Measurements from ENCODE around the gene THRAP3. TPM values are rescaled to one million over a fixed set of nuclear protein-coding genes. Genes with fewer than 3 reads are reported as not detected.
"Not testable (repeated sequence)": the region's sequence is repeated elsewhere in the genome, so short reads cannot be mapped to it uniquely, and the experiment has no call there.

THRAP3 gene
- total RNA-seq, 5 donors from 2014 or later (not counting 1 experiment from before 2014, with no cell fraction given): 75.2 to 111 (median 101) TPM

GRCh38 chr1:36224537-36225282 lies 467 bp downstream of the THRAP3 start:
- peaks cover 15% of the 10 kb centered on the region for H3K36me3 Mint-ChIP-seq
- H3K4me1 Mint-ChIP-seq: peaks cover 36 to 43% (median 42%) of the 10 kb centered on the region in 3 donors
- peaks cover 0 to 23% of the 10 kb centered on the region in 2 donors for H3K36me3 ChIP-seq (ENCODE audit: control insufficient read depth in 2 of 2, extremely low read depth in 1 of 2, insufficient read depth in 1 of 2, low read length in 1 of 2)
- peaks cover 16 to 41% of the 10 kb centered on the region in 2 experiments for H3K4me1 ChIP-seq (ENCODE audit: control insufficient read depth in 1 of 2, extremely low read depth in 1 of 2, insufficient read depth in 2 of 2, low read length in 2 of 2)
- H3K27ac Mint-ChIP-seq: peak overlapping the region; percentile 99 to 100
- H3K27me3 ChIP-seq (replicated peaks in 1 of 2; ENCODE audit: control insufficient read depth in 2 of 2, extremely low read depth in 1 of 2, insufficient read depth in 2 of 2, low read length in 1 of 2): no peaks in the 10 kb centered on the region
- 0% methylated on average over 18 of the region's 29 CpGs for WGBS (ENCODE audit: insufficient coverage)
- no peaks in the 10 kb centered on the region for H3K9me3 ChIP-seq
- ChIA-PET CTCF (interaction anchor here (0.6 to 3.2 kb wide), 12 partner anchors 29 to 152 kb away, joined by 3 to 32 read pairs (median 4); partner anchors contain the start of genes MAP7D1 (in 1 of the 2), SH3D21 (in 1 of the 2) and TRAPPC3 (in 1 of the 2)), POLR2A (interaction anchor here (0.6 to 2.9 kb wide), 12 partner anchors 12 to 78 kb away, joined by 3 to 27 read pairs (median 4); partner anchors contain the start of gene TRAPPC3 (in 1 of the 2))
- peak overlapping the region; percentile 92 to 99 (median 96) for H3K4me3 Mint-ChIP-seq
- peak overlapping the region; percentile 94 to 97 for H3K4me3 ChIP-seq (ENCODE audit: control insufficient read depth in 1 of 2, extremely low read depth in 1 of 2, low read length in 1 of 2)
- peak overlapping the region; percentile 99 for H3K27ac ChIP-seq (ENCODE audit: low read length)
- H3K9me3 Mint-ChIP-seq: no peaks in the 10 kb centered on the region
- ATAC-seq (replicated peaks in 1 of 4) (peak; percentile 54 to 56 (median 54)), DNase-seq (peak in 1 of 35 experiments; percentile 74)
- no peaks in the 10 kb centered on the region for H3K27me3 Mint-ChIP-seq

GRCh38 chr1:36225283-36225899 lies 1.1 kb downstream of the THRAP3 start:
- 12% methylated on average over 5 of the region's 10 CpGs for WGBS (ENCODE audit: insufficient coverage)
- H3K4me1 Mint-ChIP-seq: peaks cover 36 to 43% (median 42%) of the 10 kb centered on the region in 3 donors
- Histone ChIP-seq H3K27me3 (replicated peaks in 1 of 2; ENCODE audit: control insufficient read depth in 2 of 2, extremely low read depth in 1 of 2, insufficient read depth in 2 of 2, low read length in 1 of 2) (no peaks in the 10 kb centered on the region), H3K4me3 (ENCODE audit: control insufficient read depth in 1 of 2, extremely low read depth in 1 of 2, low read length in 1 of 2) (peak overlapping the region; percentile 94 to 97), H3K36me3 (ENCODE audit: control insufficient read depth in 2 of 2, extremely low read depth in 1 of 2, insufficient read depth in 1 of 2, low read length in 1 of 2) (peaks cover 0 to 25% of the 10 kb centered on the region in 2 donors), H3K27ac (ENCODE audit: low read length) (peak overlapping the region; percentile 99), H3K4me1 (ENCODE audit: control insufficient read depth in 1 of 2, extremely low read depth in 1 of 2, insufficient read depth in 2 of 2, low read length in 2 of 2) (peaks cover 16 to 41% of the 10 kb centered on the region in 2 experiments), H3K9me3 (no peaks in the 10 kb centered on the region)
- H3K27ac Mint-ChIP-seq: peak overlapping the region; percentile 99 to 100
- ATAC-seq (replicated peaks in 1 of 4) (no peak), DNase-seq (no peak)
- ChIA-PET POLR2A (interaction anchor here (0.6 to 2.9 kb wide), 5 partner anchors 11 to 166 kb away, joined by 3 to 27 read pairs (median 6); partner anchors contain the start of gene TRAPPC3 (in 1 of the 2)), CTCF (interaction anchor here (1.0 to 3.2 kb wide), 4 partner anchors 37 to 81 kb away, joined by 3 to 32 read pairs (median 10); partner anchors contain the start of genes SH3D21 (in 1 of the 2) and TRAPPC3 (in 1 of the 2))
- H3K27me3 Mint-ChIP-seq: no peaks in the 10 kb centered on the region
- peaks cover 15% of the 10 kb centered on the region for H3K36me3 Mint-ChIP-seq
- H3K9me3 Mint-ChIP-seq: no peaks in the 10 kb centered on the region
- H3K4me3 Mint-ChIP-seq: peak overlapping the region; percentile 92 to 99 (median 96)

GRCh38 chr1:36230279-36230678 lies 6.0 kb downstream of the THRAP3 start:
- POLR2A ChIA-PET; H3K4me3 Mint-ChIP-seq; H3K9me3 ChIP-seq; H3K9me3 Mint-ChIP-seq; H3K27ac ChIP-seq (ENCODE audit: low read length); H3K4me3 ChIP-seq (ENCODE audit: control insufficient read depth in 1 of 2, extremely low read depth in 1 of 2, low read length in 1 of 2); H3K27me3 ChIP-seq (replicated peaks in 1 of 2; ENCODE audit: control insufficient read depth in 2 of 2, extremely low read depth in 1 of 2, insufficient read depth in 2 of 2, low read length in 1 of 2); DNase-seq; H3K27me3 Mint-ChIP-seq; ATAC-seq (replicated peaks in 1 of 4); H3K27ac Mint-ChIP-seq; CTCF ChIA-PET: not testable (repeated sequence)
- Histone ChIP-seq H3K36me3 (ENCODE audit: control insufficient read depth in 2 of 2, extremely low read depth in 1 of 2, insufficient read depth in 1 of 2, low read length in 1 of 2) (peaks cover 5 to 52% of the 10 kb centered on the region in 2 donors), H3K4me1 (ENCODE audit: control insufficient read depth in 1 of 2, extremely low read depth in 1 of 2, insufficient read depth in 2 of 2, low read length in 2 of 2) (peaks cover 13 to 38% of the 10 kb centered on the region in 2 experiments)
- H3K36me3 Mint-ChIP-seq: peaks cover 25% of the 10 kb centered on the region
- WGBS (ENCODE audit: insufficient coverage): 97% methylated on average over 4 of the region's 12 CpGs
- peaks cover 58 to 69% (median 67%) of the 10 kb centered on the region in 3 donors for H3K4me1 Mint-ChIP-seq

- CTCF ChIA-PET: interaction anchor here (0.5 kb wide), 2 partner anchors 168 to 830 kb away, joined by 3 to 9 read pairs; no protein-coding TSS in a partner anchor
- peaks cover 18% of the 10 kb centered on the region for H3K36me3 Mint-ChIP-seq
- Histone ChIP-seq H3K9me3 (no peaks in the 10 kb centered on the region), H3K36me3 (ENCODE audit: control insufficient read depth in 2 of 2, extremely low read depth in 1 of 2, insufficient read depth in 1 of 2, low read length in 1 of 2) (peaks cover 5 to 52% of the 10 kb centered on the region in 2 donors), H3K4me1 (ENCODE audit: control insufficient read depth in 1 of 2, extremely low read depth in 1 of 2, insufficient read depth in 2 of 2, low read length in 2 of 2) (peaks cover 6 to 35% of the 10 kb centered on the region in 2 experiments), H3K4me3 (ENCODE audit: control insufficient read depth in 1 of 2, extremely low read depth in 1 of 2, low read length in 1 of 2) (no peak overlapping the region), H3K27me3 (replicated peaks in 1 of 2; ENCODE audit: control insufficient read depth in 2 of 2, extremely low read depth in 1 of 2, insufficient read depth in 2 of 2, low read length in 1 of 2) (no peaks in the 10 kb centered on the region), H3K27ac (ENCODE audit: low read length) (no peak overlapping the region)
- peaks cover 56 to 68% (median 66%) of the 10 kb centered on the region in 3 donors for H3K4me1 Mint-ChIP-seq
- H3K4me3 Mint-ChIP-seq: no peak overlapping the region
- DNase-seq (no peak), ATAC-seq (replicated peaks in 1 of 4) (no peak)
- 63% methylated on average over 1 of the region's 1 CpG for WGBS (ENCODE audit: insufficient coverage)
- no peaks in the 10 kb centered on the region for H3K27me3 Mint-ChIP-seq
- H3K27ac Mint-ChIP-seq: no peak overlapping the region
- POLR2A ChIA-PET: interaction anchor here in 1 of 2 donors (0.6 kb wide), 1 partner anchor 888 kb away, joined by 3 read pairs; no protein-coding TSS in a partner anchor
- no peaks in the 10 kb centered on the region for H3K9me3 Mint-ChIP-seq
These were observed 6.9 kb downstream of the THRAP3 start for GRCh38 chr1:36231191-36231590.

- H3K27me3 Mint-ChIP-seq: no peaks in the 10 kb centered on the region
- WGBS (ENCODE audit: insufficient coverage): 100% methylated on average over 3 of the region's 11 CpGs
- no peak overlapping the region for H3K4me3 Mint-ChIP-seq
- Histone ChIP-seq H3K27me3 (replicated peaks in 1 of 2; ENCODE audit: control insufficient read depth in 2 of 2, extremely low read depth in 1 of 2, insufficient read depth in 2 of 2, low read length in 1 of 2) (no peaks in the 10 kb centered on the region), H3K4me3 (ENCODE audit: control insufficient read depth in 1 of 2, extremely low read depth in 1 of 2, low read length in 1 of 2) (no peak overlapping the region), H3K36me3 (ENCODE audit: control insufficient read depth in 2 of 2, extremely low read depth in 1 of 2, insufficient read depth in 1 of 2, low read length in 1 of 2) (peaks cover 5 to 45% of the 10 kb centered on the region in 2 donors), H3K27ac (ENCODE audit: low read length) (no peak overlapping the region), H3K4me1 (ENCODE audit: control insufficient read depth in 1 of 2, extremely low read depth in 1 of 2, insufficient read depth in 2 of 2, low read length in 2 of 2) (peaks cover 4 to 40% of the 10 kb centered on the region in 2 experiments), H3K9me3 (no peaks in the 10 kb centered on the region)
- peaks cover 18% of the 10 kb centered on the region for H3K36me3 Mint-ChIP-seq
- no peak overlapping the region for H3K27ac Mint-ChIP-seq
- peaks cover 50 to 67% (median 64%) of the 10 kb centered on the region in 3 donors for H3K4me1 Mint-ChIP-seq
- H3K9me3 Mint-ChIP-seq: no peaks in the 10 kb centered on the region
- ATAC-seq (replicated peaks in 1 of 4): no peak
- DNase-seq: no peak
- ChIA-PET POLR2A (no interaction called here), CTCF (no interaction called here)
These were observed 8.2 kb downstream of the THRAP3 start for GRCh38 chr1:36232212-36233095.
